NCI-H345 (cell line): ENCODE results near the gene PRDM15.

ENCODE experiments used
- DNase-seq: peaks from one replicate; lab custom pipeline; 2025; lab: John Stamatoyannopoulos, UW

Gene PRDM15

GRCh38 chr21:41839387-41840000, 39.6 kb downstream of the PRDM15 start:
- DNase-seq, result no peak

DNA sequence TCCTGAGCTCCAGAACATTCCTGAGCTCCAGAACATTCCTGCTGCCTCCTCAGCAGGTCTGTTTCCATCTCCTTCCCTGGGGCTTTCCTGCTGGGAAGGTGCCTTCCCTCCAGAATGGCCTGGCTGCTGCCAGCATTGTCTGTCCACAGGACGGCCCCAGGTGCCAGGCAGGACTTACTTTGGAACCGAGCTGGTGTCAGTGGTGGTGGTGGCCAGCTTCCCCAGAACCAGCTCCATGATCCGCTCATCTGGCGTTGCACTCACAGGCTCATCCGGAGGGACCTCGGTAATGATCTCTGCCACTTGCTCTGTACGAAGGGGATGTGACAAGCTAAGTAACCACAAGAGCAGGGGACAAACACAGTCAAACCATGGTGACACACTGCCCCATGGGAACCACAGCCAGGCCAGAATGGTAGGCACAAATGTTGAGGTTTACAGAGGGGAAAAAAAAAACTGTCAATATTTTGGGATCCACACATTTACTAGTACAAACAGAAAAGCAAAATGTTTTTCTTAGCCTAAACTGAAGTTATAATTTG, 41.3 kb downstream of the PRDM15 start:
- no peak for DNase-seq

GRCh38 chr21:41836166-41837015, 42.8 kb downstream of the PRDM15 start:
- no peak for DNase-seq

DNA sequence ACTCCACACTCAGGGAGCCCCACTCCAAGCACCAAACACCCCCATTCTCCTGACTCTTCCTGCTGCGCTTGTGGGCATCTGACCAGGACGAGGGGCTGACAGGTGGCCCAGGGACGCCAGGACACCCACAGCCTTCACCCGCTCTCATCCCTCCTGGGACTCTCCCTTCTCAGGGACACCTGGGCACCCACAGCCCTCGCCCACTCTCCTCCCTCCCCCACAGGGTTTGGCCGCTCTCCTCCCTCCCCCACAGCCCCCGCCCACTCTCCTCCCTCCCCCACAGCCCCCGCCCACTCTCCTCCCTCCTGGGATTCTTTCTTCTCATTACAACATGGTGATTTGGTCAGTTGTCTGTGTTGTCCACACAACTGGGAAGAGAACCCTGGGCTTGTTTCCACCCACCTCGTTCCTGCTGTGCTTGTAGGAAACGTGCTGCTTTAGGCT, 43.4 kb downstream of the PRDM15 start:
- DNase-seq, result no peak

DNA sequence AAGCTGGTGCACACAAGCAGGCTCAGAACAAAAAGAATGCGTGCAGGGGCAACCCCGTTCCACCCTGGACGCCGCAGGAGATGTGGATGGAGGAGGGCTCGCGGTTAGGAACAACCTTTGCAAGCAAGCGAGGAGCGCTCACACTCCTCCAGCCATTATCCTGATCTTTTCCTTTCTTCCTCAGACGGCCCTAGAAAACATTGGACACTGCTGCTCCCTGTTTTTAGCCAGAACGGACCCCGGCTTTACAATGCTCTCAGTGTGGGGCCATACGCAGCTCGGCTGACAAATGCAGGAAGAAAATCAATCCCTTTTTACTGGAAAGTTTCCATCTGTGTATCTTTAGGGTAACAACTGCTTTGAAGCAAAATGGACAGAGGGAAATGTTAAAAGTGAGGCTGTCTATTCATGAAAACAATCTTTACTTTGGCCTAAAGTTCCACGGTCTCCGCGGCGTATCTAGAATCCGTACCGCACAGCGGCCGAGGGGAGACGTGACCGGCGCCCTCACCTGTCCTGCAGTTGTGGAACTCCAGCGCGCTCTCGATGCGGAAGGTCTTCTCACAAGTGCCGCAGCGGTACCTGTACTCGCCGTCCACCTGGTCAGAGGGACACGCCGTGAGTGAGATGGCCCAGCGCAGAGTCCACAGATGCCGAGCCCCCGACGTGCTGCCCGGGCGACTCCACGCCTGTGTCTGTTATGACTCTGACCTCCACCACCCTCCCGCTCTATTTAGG, 44.0 kb downstream of the PRDM15 start:
- no peak for DNase-seq

DNA sequence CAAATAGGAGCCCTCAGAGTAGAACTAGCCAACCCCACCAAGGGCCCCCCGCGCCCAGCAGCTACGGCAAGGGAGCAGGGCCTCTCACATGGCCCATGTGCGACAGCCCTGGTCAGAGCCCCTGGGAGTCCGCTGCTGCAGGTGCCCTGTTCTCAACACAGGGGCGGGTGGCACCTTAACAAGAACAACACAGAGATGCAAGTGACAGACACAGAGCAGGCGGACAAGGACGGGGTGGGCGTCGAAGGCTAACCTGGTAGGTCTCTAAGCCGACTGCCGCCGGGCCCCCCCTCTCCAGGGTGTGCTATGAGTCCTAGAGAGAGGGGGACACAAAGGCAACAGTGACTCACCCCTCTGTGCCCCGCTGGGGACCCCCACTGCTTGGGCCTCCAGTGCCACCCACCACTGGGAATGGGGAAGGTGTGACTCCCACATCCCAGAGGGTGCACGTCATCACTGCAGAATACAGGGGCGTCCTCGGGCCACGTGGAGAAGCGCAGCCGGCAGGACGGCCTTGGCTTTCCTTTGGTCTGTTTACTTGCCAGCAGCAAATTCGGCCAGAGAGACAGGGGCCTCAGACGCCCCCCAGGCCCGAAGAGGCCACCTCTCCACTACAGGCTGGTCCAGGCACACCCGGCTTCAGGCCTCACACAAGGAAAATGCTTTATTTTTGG, 44.8 kb downstream of the PRDM15 start:
- DNase-seq, result no peak

DNA sequence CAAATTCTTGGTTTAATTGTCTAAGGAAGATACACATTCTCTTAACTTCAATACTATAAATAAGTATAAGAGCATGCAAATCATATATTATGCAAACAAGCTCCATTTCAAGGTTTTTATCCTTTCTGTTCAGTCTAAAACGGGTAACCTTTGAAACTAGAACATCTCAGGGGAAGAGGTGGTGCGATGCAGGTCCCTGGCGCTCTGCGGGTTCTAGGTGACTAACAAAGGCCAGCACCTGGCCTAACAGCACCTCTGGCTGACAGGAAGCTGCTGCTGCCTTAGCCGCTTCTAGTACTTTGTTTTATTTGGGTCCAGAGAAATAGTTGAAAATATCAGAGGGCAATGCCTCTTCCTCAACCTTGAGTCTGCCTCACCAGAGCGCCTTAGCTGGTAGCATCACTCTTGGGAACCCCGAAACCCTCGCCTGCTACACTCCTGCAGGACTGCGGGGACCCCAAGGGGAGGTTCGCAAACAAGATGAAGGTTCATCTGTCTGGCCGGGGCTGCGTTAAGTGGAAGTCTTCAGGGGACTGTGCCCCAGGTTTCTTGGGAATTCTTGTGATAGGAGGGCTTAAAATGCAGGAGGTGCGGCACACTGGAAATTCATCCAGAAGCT, 45.5 kb downstream of the PRDM15 start:
- DNase-seq, result no peak

DNA sequence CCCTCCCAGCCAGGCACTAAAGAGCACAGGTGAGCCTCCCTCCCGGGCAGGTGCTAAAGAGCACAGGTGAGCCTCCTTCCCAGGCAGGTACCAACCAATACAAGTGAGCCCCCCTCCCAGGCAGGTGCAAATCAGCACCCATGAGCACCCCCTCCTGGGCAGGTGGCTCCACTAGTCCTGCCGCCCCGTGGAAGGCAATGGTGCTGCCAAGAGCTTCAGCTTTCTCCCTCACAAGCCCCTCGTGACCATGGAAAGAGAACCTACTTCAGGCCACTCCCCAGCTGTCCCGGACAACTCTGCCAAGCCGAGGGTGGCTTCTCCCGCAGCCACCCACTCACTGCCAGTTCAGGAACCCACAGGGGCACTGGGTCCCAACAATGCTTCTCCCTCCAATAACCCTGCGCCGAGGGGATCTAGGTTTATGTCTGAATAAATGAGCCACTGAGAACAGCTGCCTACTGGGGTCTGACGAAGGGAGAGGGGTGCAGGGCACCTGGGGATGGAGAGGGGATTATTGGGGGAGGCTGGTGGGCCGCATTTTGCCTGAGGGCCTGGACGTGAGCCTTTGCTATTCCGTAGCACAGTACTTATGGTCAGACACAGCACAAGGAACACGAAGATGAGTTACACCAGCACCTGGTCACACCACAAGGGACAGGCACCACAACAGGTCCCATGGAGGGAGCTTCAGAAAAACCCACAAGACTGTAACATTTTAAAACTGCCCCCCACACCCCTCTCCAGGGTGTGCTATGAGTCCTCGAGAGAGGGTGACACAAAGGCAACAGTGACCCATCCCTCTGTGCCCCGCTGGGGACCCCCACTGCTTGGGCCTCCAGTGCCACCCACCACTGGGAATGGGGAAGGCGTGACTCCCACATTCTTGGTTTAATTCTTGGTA, 46.3 kb downstream of the PRDM15 start:
- DNase-seq, result no peak

GRCh38 chr21:41831866-41832595, 47.1 kb downstream of the PRDM15 start:
- DNase-seq, result no peak

GRCh38 chr21:41831453-41831831, 47.7 kb downstream of the PRDM15 start:
- DNase-seq, result no peak

DNA sequence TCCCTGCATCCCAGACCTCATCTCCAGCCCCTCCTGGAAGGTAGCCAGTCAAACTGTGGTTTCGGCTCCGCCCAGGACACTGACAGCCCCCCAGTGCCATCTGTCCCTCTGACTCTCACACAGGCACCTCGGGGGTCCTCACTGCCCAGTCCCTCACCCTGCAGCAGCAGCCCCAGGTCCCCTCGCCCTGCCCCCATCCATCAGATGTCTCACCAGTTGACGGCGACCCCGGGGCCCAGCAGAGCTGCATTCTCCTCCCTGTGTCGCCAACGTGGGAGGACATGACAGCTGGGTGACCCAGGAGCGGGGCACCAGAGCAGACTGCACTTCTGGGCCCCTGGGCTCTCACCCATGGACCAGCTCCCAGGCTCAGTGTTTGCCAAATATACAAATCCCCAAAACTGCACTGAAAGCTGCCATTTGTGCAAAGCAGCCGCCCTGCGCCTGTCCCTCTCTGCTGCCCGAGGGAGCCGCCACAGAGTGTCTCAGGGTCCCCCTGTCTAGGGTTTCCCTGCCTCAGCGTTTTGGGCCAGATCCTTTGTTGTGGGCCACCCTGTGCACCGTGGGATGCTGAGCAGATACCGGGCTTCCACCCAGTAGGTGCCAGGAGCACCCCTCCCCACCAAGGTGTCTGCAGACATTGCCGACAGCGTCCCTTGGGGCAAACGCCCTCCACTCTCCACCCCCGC, 48.2 kb downstream of the PRDM15 start:
- no peak for DNase-seq

GRCh38 chr21:41830145-41830707, 48.9 kb downstream of the PRDM15 start:
- no peak for DNase-seq

- no peak for DNase-seq
Measured at GRCh38 chr21:41828884-41829360, 50.2 kb downstream of the PRDM15 start.

DNA sequence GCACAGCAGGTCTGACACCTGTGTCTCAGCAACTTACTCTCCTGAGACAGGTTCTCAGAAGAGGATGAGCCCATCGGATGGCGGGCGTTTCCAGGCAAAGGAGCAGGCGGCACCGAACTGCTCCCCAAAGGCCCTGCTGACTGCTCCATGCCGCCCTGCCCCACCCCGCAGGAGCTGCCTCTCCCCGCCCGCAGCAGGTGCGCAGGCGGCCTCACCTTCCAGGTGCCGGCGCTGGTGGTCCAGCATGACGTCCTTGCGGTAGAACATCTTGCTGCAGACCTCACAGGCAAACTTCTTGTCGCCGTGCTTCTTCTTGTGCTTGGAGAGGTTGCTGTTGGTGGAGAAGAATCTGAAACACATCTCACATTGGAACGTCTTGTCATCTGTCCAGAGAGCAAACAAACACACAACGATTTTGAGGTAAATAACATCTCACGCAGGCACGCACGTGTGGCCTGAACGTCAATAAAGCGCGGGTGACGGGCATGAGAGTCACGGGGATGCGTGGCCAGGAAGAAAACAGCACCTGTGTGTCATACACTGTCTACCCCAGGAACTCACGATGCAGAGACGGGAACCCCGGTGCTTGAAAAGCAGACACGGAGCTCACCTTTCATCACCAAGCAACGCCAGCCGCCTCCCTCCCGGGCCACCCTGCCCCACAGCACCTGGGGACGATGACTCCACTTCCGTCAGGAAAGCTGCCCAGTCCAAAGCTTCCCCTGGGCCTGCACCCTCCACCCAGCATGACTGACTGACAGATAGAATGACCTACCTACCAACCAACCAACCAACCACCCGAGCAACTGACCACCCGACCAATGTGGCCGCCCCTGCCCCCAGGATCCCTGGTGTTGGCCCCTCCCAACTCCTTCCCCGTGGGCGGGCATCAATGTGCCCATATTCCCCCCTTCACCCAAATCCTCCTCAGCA, 50.9 kb downstream of the PRDM15 start:
- no peak for DNase-seq

DNA sequence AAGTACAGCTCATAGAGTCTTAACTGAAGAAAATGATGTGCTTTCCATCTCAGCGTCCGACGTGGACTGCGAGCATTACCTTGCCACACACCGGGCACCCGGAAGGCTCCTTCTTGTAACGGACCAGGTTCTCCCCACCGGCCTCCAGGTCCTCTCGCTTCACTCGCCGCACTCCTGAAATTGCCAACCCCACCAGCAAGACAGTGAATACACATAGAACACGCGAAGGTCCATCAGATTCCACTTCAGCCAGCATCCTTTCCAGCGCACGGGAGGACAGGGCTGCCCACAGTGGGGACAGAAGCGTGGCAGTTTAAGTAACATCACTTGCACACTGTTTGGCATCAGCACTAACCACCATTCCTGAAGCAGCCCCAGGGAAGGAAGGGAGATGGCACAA, 53.3 kb downstream of the PRDM15 start:
- DNase-seq, result no peak

DNA sequence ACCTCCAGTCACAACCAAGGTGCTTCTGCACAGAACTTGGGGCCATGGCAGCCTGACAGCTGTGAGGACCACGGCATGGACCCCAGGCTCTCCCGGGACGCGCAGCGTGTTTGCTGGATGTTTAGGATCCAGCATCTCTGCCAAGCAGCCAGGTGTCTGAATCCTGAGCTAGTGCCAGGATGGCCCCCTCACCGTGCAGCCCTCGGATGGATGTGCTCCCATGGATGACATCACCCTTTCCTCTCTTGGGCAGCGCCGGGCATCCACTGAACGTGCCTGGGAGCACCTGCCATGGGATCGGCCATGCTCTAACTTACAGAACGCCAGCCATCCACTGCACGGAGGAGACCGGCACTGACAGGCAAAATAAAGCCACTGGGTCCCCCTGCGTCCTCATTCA, 53.9 kb downstream of the PRDM15 start:
- DNase-seq, result peak; percentile 15

DNA sequence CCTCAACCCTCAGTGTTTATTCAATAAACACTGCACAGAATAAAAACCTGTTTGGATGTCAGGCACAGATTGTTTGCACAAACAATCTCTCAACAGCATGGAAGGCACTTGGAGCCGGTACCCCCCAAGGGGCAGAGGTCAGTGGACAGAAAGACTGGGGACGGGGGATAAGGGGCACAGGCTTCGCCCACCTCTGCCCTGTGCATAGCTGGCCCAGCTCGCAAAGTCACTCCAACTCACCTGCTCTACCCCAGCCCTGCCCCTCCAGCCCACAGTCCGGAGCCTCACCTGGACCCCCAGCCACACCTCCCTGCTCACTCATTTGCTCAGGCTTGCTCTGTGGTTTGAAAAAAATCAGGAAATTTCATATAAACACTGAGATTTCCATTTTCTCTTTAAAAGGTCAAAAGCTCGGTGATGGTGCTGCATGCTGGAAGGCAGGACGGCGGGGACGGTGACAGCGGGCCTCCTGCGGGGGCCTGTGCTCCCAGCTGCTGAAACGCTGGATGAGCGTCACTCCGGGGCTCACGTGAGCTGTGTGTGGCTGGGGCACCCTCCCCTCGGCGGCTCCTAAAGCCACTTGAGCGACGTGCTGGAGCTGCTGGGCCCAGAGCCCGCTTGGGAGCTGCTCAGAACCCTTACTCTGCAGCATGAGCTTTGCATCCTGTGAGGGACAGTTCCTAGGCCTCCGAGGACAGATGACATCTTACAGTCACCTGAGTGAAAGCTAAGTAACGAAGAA, 54.5 kb downstream of the PRDM15 start:
- no peak for DNase-seq
